Measurements from ENCODE around the gene ANKS3.
A peak's percentile ranks its signal among the peaks of the same experiment; 100 is the strongest.

Gene ANKS3, protein sequence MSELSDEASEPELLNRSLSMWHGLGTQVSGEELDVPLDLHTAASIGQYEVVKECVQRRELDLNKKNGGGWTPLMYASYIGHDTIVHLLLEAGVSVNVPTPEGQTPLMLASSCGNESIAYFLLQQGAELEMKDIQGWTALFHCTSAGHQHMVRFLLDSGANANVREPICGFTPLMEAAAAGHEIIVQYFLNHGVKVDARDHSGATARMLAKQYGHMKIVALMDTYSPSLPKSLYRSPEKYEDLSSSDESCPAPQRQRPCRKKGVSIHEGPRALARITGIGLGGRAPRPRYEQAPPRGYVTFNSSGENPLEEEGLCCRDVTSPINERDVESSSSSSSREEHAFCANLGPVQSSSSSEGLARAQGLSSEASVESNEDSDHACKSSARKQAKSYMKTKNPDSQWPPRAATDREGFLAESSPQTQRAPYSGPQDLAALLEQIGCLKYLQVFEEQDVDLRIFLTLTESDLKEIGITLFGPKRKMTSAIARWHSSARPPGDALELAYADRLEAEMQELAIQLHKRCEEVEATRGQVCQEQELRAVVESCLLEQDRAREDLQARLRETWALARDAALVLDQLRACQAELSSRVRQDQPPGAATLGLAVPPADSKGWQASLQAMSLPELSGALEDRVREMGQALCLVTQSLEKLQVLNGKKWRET

DNA sequence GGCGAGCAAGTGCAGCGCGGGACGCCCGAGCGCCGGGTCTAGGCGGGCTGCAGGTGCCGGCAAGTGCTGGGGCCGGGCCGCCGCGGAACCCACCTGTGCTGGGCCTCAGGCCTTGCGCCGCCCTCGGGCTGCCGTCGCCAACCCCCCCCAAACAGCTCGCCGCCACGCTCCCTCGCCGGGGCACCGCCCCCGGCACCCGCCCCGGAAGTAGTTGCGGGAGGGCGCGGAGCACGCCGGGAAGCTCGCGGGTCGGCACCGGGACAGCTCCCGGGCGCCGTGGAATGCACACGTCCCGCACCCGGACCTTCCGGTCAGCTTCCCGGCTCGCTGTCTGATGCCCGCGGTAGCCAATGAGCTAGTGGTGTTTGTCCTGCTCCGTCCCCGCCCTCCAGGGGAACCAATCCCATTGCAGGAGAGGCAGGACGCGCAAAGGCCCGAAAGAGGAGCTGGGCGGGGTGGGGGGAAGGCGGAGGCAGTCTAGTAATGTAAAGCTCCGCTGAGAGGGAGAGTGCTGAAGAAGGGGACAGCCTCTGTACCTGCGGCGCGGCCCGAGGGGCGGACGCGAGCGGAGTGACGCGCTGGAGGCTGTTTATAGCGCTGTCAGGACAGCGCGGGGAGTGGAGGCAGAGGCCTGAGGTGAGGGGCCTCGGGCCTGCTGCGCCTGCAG is at the start of gene ANKS3, which contains the start of gene DNAAF8:
TSS of gene ANKS3 (minus strand) at position 209 of the 667 bp plus-strand sequence. CDS start 4,122 bp downstream, outside the sequence.
TSS of gene DNAAF8 (plus strand) at position 475 of the 667 bp plus-strand sequence. CDS start 1,978 bp downstream, outside the sequence.
- peak; percentile 83 for DNase-seq (ENCODE audit: extremely low spot score, insufficient read length, low read depth)
- FAIRE-seq: peak; percentile 93

GRCh38 chr16:4783251-4783950 is 49.3 kb upstream of the ANKS3 start:
- DNase-seq (ENCODE audit: extremely low spot score, insufficient read length, low read depth): no peak
- FAIRE-seq: no peak

DNA sequence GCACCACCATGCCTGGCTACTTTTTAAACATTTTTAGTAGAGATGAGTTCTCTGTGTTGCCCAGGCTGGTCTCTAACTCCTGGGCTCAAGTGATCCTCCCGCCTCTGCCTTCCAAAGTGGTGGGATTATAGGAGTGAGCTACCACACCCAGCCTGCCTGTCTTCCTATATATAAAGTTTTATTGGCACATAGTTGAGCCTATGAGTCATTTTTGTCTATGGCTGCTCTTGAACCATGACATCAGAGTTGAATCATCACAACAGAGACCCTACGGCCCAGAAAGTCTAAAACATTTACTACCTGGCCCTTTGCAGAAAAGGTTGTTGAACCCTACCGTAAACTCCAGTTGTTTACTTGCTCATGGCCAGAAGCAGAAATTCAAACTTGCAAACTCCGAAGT is 46.2 kb upstream of the ANKS3 start:
- FAIRE-seq (no peak), DNase-seq (ENCODE audit: extremely low spot score, insufficient read length, low read depth) (no peak)

GRCh38 chr16:4778050-4778392 is 44.0 kb upstream of the ANKS3 start:
- no peak for FAIRE-seq

DNA sequence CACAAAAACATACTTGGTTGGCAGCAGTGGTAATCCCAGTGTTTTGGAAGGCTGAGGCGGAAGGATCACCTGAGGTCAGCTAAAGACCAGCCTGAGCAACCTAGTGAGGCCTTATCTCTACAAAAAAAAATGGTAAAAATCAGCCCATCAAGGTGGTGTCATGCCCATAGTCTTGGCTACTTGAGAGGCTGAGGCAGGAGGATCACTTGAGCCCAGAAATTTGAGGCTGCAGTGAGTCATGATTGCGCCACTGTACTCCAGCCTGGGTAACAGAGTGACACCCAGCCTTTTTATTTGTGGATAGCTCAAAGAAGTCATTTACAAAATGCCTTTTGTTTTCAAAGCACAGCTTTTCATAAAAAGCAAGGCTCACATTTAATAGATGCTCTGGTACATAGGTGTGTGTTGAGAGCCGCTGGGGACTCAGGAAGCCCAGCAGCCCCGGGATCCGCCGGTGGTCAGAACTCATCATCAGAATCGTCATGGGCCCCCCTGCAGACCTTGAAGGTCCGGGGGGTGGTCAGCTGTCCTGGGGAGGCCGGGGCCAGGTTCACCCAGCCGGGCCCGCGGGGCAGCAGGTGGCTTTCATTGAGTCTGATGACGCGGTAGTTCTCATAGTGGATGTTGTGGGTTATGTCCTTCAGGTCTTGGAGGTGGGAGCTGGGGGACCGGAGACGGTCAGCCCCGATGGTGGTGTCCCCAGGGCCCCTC is 43.4 kb upstream of the ANKS3 start:
- no peak for FAIRE-seq
- no peak for DNase-seq (ENCODE audit: extremely low spot score, insufficient read length, low read depth)

More at GRCh38 chr16:4778050-4778392, 44.0 kb upstream of the ANKS3 start:
- no peak for DNase-seq (ENCODE audit: extremely low spot score, insufficient read length, low read depth)

GRCh38 chr16:4776141-4776705 is 42.2 kb upstream of the ANKS3 start:
- DNase-seq (ENCODE audit: extremely low spot score, insufficient read length, low read depth) (no peak), FAIRE-seq (no peak)

DNA sequence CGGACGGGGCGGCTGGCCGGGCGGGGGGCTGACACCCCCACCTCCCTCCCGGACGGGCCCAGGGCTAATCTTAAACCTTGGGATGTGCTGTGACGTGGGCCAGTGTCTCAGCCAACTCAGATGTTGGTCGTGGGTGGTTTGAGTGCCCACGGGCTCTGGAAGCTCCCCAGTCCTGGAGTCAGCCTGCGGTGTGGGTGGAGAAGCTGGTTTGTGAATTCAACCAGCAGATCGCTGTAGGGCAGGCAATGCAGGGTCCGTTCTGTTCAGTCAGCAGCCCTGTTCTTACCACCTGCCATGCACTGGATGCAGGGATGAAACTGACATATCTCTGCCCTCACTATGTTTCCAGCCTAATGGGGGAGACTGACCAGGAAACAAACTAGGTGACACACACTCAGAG is 40.9 kb upstream of the ANKS3 start:
- FAIRE-seq: no peak
- DNase-seq (ENCODE audit: extremely low spot score, insufficient read length, low read depth): no peak

DNA sequence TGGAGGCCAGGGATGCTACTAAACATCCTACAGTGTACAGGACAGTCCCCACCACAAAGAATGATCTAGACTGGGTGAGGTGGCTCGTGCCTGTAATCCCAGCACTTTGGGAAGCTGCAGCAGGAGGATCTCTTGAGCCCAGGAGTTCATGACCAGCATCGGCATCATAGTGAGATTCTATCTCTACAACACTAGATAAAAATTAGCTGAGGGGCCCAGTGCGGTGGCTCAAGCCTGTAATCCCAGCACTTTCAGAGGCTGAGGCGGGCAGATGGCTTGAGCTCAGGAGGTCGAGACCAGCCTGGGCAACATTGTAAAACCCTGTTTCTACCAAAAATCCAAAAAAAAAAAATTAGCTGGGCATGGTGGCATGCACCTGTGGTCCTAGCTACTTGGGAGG is 38.3 kb upstream of the ANKS3 start:
- FAIRE-seq (no peak), DNase-seq (ENCODE audit: extremely low spot score, insufficient read length, low read depth) (no peak)

DNA sequence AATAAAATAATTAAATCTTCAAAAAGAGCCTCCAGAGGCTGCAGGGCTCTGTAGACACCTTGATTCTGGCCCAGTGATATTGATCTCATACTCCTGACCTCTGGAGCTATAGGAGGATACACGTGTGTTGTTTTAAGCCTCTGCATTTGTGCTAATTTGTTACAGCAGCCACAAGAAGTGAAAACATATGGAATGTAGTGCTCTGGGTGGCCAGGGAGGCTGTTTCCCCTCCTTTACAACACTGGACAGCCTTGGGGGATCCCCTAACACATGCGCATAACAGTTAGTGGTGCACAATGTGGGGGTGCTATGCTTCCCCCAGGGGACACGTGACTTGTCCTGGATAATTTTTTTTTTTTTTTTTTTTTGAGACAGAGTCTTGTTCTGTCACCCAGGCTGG is 37.6 kb upstream of the ANKS3 start:
- FAIRE-seq: no peak
- DNase-seq (ENCODE audit: extremely low spot score, insufficient read length, low read depth): no peak

- FAIRE-seq (no peak), DNase-seq (ENCODE audit: extremely low spot score, insufficient read length, low read depth) (no peak)
Observed at GRCh38 chr16:4769306-4769638, 35.2 kb upstream of the ANKS3 start.

GRCh38 chr16:4768549-4769305 is 34.7 kb upstream of the ANKS3 start:
- FAIRE-seq (peak; percentile 84), DNase-seq (ENCODE audit: extremely low spot score, insufficient read length, low read depth) (peak; percentile 85)

GRCh38 chr16:4767872-4768548 is 33.9 kb upstream of the ANKS3 start:
- no peak for DNase-seq (ENCODE audit: extremely low spot score, insufficient read length, low read depth)
- FAIRE-seq: no peak

GRCh38 chr16:4766875-4767628 is 33.0 kb upstream of the ANKS3 start, which contains the start of gene ZNF500:
Gene ZNF500 (minus strand): TSS chr16:4767162. CDS start chr16:4765978, 1,184 bp downstream.
- FAIRE-seq: peak; percentile 98

GRCh38 chr16:4765511-4766474 is 31.7 kb upstream of the ANKS3 start:
- FAIRE-seq (no peak), DNase-seq (ENCODE audit: extremely low spot score, insufficient read length, low read depth) (no peak)

More at GRCh38 chr16:4766875-4767628, 33.0 kb upstream of the ANKS3 start, which contains the start of gene ZNF500:
- DNase-seq (ENCODE audit: extremely low spot score, insufficient read length, low read depth): peak; percentile 89

DNA sequence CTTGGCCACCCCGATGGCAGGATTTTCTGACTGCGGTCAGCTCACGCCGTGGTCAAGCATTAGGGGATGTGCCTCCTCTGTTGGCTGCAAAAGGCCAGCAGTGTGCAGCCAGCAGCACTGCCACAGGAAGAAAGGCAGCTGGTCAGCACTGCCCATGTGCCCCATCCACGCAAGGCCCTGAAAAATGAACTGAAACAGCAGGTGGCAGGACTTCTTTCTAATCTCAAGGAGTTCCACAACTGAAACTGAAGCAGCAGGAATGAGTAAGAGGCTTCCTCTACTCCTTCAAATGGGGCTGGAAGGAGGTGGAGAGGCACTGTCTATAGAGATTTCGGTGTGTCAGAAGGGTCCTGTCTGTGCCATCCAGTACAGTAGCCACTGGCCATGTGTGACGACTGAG is 29.7 kb upstream of the ANKS3 start:
- DNase-seq (ENCODE audit: extremely low spot score, insufficient read length, low read depth) (no peak), FAIRE-seq (no peak)

GRCh38 chr16:4762205-4762604 is 28.1 kb upstream of the ANKS3 start:
- FAIRE-seq: no peak

More at GRCh38 chr16:4762205-4762604, 28.1 kb upstream of the ANKS3 start:
- DNase-seq (ENCODE audit: extremely low spot score, insufficient read length, low read depth): no peak

Measured in GM18507 (cell line).